ENCODE data around the gene HPGDS. TPM values are rescaled to one million over a fixed set of nuclear protein-coding genes. Genes with fewer than 3 reads are reported as not detected.
"Not testable (repeated sequence)": the region's sequence is repeated elsewhere in the genome, so short reads cannot be mapped to it uniquely, and the experiment has no call there.

Gene HPGDS
- total RNA-seq, 4 donors from 2014 or later: 3.9 to 8.8 (median 5.0) TPM

- TF ChIP-seq, protein P1, sequence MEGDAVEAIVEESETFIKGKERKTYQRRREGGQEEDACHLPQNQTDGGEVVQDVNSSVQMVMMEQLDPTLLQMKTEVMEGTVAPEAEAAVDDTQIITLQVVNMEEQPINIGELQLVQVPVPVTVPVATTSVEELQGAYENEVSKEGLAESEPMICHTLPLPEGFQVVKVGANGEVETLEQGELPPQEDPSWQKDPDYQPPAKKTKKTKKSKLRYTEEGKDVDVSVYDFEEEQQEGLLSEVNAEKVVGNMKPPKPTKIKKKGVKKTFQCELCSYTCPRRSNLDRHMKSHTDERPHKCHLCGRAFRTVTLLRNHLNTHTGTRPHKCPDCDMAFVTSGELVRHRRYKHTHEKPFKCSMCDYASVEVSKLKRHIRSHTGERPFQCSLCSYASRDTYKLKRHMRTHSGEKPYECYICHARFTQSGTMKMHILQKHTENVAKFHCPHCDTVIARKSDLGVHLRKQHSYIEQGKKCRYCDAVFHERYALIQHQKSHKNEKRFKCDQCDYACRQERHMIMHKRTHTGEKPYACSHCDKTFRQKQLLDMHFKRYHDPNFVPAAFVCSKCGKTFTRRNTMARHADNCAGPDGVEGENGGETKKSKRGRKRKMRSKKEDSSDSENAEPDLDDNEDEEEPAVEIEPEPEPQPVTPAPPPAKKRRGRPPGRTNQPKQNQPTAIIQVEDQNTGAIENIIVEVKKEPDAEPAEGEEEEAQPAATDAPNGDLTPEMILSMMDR (IDR thresholded peaks at IDR 0.05): no peak
- no peak for TF ChIP-seq POLR2A (IDR thresholded peaks at IDR 0.05)
- no peak for DNase-seq
- no peak overlapping the region for H3K4me3 ChIP-seq
Measured at GRCh38 chr4:94298725-94299252, 43.8 kb downstream of the HPGDS start.

GRCh38 chr4:94295473-94295872, 47.2 kb downstream of the HPGDS start:
- not testable (repeated sequence) for H3K4me1 ChIP-seq, H3K27ac ChIP-seq, DNase-seq, H3K9me3 ChIP-seq, H3K27me3 ChIP-seq, H3K4me3 ChIP-seq
- peaks cover 0 to 12% (median 0%) of the 10 kb centered on the region in 3 donors for H3K36me3 ChIP-seq

More at GRCh38 chr4:94298725-94299252, 43.8 kb downstream of the HPGDS start:
- H3K27ac ChIP-seq: no peak overlapping the region
- H3K27me3 ChIP-seq: no peaks in the 10 kb centered on the region
- H3K36me3 ChIP-seq: no peaks in the 10 kb centered on the region
- H3K4me1 ChIP-seq: no peaks in the 10 kb centered on the region
- H3K9me3 ChIP-seq: no peaks in the 10 kb centered on the region

- H3K4me3 ChIP-seq, H3K27ac ChIP-seq, H3K9me3 ChIP-seq, H3K4me1 ChIP-seq, H3K27me3 ChIP-seq, DNase-seq: not testable (repeated sequence)
- peaks cover 0 to 26% (median 0%) of the 10 kb centered on the region in 3 donors for H3K36me3 ChIP-seq
Measured at GRCh38 chr4:94293981-94294380, 48.7 kb downstream of the HPGDS start.

DNA sequence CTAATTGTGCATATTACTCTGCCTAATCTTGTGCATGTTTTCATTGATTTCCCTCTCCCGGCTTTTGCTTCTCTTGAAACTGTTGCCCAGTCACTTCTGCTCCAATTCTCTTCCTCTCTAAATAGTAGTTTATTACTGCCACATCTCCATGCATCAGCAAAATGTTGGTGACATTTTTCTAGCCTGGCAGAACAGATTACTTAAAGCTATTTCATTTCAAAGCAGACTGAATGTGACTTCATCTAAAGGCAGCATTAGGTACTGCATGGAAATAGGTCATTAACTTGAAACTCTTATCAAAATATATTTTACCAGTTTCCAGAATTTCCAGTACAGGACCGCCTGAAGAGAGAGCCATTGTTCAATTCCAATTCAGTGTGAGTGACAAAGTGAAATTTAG, 52.4 kb downstream of the HPGDS start:
- DNase-seq: no peak
- TF ChIP-seq, protein P1 (IDR thresholded peaks at IDR 0.05): no peak
- no peak for TF ChIP-seq POLR2A (IDR thresholded peaks at IDR 0.05)
- Histone ChIP-seq H3K27ac (no peak overlapping the region), H3K36me3 (peaks cover 0 to 43% (median 0%) of the 10 kb centered on the region in 3 donors), H3K4me1 (no peaks in the 10 kb centered on the region), H3K4me3 (no peak overlapping the region), H3K9me3 (no peaks in the 10 kb centered on the region), H3K27me3 (no peaks in the 10 kb centered on the region)

DNA sequence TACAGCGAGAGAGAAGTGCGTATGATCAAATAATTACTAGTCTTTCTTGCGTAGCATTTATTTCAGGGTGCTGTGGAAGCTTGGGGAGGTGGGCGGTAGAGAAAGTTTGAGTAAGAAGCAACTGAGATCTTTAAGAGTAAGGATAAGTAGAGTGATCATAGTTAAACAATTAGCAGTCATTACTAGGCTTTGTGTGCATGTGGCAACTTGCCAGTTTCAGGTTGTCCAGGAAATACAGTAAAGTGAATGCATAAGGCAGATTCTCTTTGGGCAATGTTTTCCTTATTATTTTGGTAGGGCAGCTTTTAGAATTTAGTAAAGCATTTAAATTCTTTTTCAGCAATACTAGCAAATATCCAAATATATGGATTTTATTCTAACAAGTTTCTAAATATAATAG, 57.0 kb downstream of the HPGDS start:
- Histone ChIP-seq H3K9me3 (no peaks in the 10 kb centered on the region), H3K4me3 (no peak overlapping the region), H3K27ac (no peak overlapping the region), H3K27me3 (no peaks in the 10 kb centered on the region), H3K4me1 (no peaks in the 10 kb centered on the region), H3K36me3 (peaks cover 0 to 64% (median 0%) of the 10 kb centered on the region in 3 donors)
- no peak for TF ChIP-seq POLR2A (IDR thresholded peaks at IDR 0.05)
- TF ChIP-seq, protein P1 (IDR thresholded peaks at IDR 0.05): no peak
- no peak for DNase-seq

DNA sequence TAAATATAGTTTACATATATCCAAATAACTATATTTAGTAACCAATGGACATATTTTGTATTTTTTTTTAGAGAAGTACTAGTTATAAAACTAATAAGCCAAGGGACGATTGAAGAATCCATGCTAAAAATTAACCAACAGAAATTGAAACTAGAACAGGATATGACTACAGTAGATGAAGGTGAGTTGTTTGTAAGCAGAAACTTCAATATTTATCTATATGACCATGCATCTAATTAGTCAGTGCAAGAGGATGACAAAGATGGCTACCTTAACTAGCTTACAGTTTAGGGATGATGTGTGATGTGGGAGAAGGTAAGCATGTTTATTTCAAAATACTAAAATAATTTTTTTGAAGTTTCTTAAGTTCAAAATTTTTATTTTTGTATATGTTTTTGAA, 57.7 kb downstream of the HPGDS start:
- Histone ChIP-seq H3K4me1 (no peaks in the 10 kb centered on the region), H3K9me3 (no peaks in the 10 kb centered on the region), H3K27me3 (no peaks in the 10 kb centered on the region), H3K36me3 (peaks cover 0 to 64% (median 0%) of the 10 kb centered on the region in 3 donors), H3K27ac (no peak overlapping the region), H3K4me3 (no peak overlapping the region)
- DNase-seq: no peak
- TF ChIP-seq POLR2A (IDR thresholded peaks at IDR 0.05): no peak
- TF ChIP-seq, protein P1 (IDR thresholded peaks at IDR 0.05): no peak

GRCh38 chr4:94278781-94279180, 63.9 kb downstream of the HPGDS start:
- Histone ChIP-seq H3K9me3 (no peaks in the 10 kb centered on the region), H3K27me3 (no peaks in the 10 kb centered on the region), H3K36me3 (peaks cover 0 to 82% (median 0%) of the 10 kb centered on the region in 3 donors), H3K4me1 (no peaks in the 10 kb centered on the region), H3K4me3 (no peak overlapping the region), H3K27ac (no peak overlapping the region)
- DNase-seq: no peak
- no peak for TF ChIP-seq POLR2A (IDR thresholded peaks at IDR 0.05)
- TF ChIP-seq, protein P1 (IDR thresholded peaks at IDR 0.05): no peak

Data from Peyer's patch (tissue), 4 donors.